OCI-LY1 (cell line): ENCODE results near the gene RHBDD3.

ENCODE experiments used
- H2AFZ ChIP-seq: fragments of 200-600 bp; sonication (generic), shearing (Covaris generic); 2 replicates; pipeline ENCODE4 v1.6.0; 2014; ENCODE audit warnings: antibody characterized with exemption, mild to moderate bottlenecking, low read length
- H3F3A ChIP-seq: fragments of 200-600 bp; sonication (generic), shearing (Covaris generic); 2 replicates; pipeline ENCODE4 v1.6.0; 2014; ENCODE audit warnings: mild to moderate bottlenecking, antibody characterized with exemption, low read length, moderate library complexity; ENCODE audit not compliant: insufficient read depth
- H3K27ac ChIP-seq: fragments of 200-600 bp; sonication (generic); 2 replicates; pipeline ENCODE4 v1.5.1; 2014; ENCODE audit warnings: low read length, mixed run types, mild to moderate bottlenecking, low read depth; ENCODE audit not compliant: poor library complexity, severe bottlenecking
- H3K27me3 ChIP-seq: fragments of 200-600 bp; sonication (generic); 2 replicates; pipeline ENCODE4 v1.6.0; 2014; ENCODE audit warnings: antibody characterized with exemption, mild to moderate bottlenecking, low read length, moderate library complexity; ENCODE audit not compliant: insufficient read depth
- H3K36me3 ChIP-seq: fragments of 200-600 bp; sonication (generic); 2 replicates; pipeline ENCODE4 v1.6.1; 2014; ENCODE audit warnings: mild to moderate bottlenecking, antibody characterized with exemption, low read length, moderate library complexity, mixed read lengths; ENCODE audit not compliant: insufficient read depth
- H3K4me1 ChIP-seq: fragments of 200-600 bp; sonication (generic); 2 replicates; pipeline ENCODE4 v1.5.1; 2014; ENCODE audit warnings: mild to moderate bottlenecking, low read length, moderate library complexity; ENCODE audit not compliant: insufficient read depth, severe bottlenecking
- H3K4me2 ChIP-seq: fragments of 200-600 bp; sonication (generic), shearing (Covaris generic); 2 replicates; pipeline ENCODE4 v1.6.1; 2014; ENCODE audit warnings: low read length
- H3K4me3 ChIP-seq: fragments of 200-600 bp; sonication (generic); 2 replicates; pipeline ENCODE4 v1.5.1; 2014; ENCODE audit warnings: low read length, low read depth, mild to moderate bottlenecking, mixed read lengths; ENCODE audit not compliant: poor library complexity, severe bottlenecking
- H3K79me2 ChIP-seq: fragments of 200-600 bp; shearing (Covaris generic); 2 replicates; pipeline ENCODE4 v1.6.1; 2016; ENCODE audit warnings: mixed run types, low read length, mixed read lengths; ENCODE audit not compliant: insufficient read depth
- H3K9ac ChIP-seq: fragments of 200-600 bp; sonication (generic), shearing (Covaris generic); 2 replicates; pipeline ENCODE4 v1.6.1; 2014; ENCODE audit warnings: mild to moderate bottlenecking, low read length, mixed read lengths
- H3K9me2 ChIP-seq: fragments of 200-600 bp; sonication (generic), shearing (Covaris generic); 2 replicates; pipeline ENCODE4 v1.6.1; 2014; ENCODE audit warnings: low read depth, mild to moderate bottlenecking, low read length, mixed read lengths
- H3K9me3 ChIP-seq: fragments of 200-600 bp; shearing (Covaris generic); 2 replicates; pipeline ENCODE4 v1.6.1; 2014; ENCODE audit warnings: low read length, mixed read lengths
- H4K20me1 ChIP-seq: fragments of 200-600 bp; sonication (generic), shearing (Covaris generic); 2 replicates; pipeline ENCODE4 v1.6.0; 2016; ENCODE audit warnings: mild to moderate bottlenecking, low read length; ENCODE audit not compliant: insufficient read depth
- EZH2 ChIP-seq: fragments of 200-600 bp; sonication (generic), shearing (Covaris generic); IDR thresholded peaks from 2 replicates; pipeline ENCODE4 v1.8.0; 2017; ENCODE audit warnings: borderline replicate concordance, mixed run types, mild to moderate bottlenecking, antibody characterized with exemption, low read length, moderate library complexity, mixed read lengths
- TF ChIP-seq, protein P1 (sequence below): fragments of 200-600 bp; sonication (generic), shearing (Covaris generic); IDR thresholded peaks from 2 replicates; pipeline ENCODE4 v1.5.1; 2017; ENCODE audit warnings: mild to moderate bottlenecking, antibody characterized with exemption, low read length, moderate library complexity, mixed read lengths

RHBDD3 gene

DNA sequence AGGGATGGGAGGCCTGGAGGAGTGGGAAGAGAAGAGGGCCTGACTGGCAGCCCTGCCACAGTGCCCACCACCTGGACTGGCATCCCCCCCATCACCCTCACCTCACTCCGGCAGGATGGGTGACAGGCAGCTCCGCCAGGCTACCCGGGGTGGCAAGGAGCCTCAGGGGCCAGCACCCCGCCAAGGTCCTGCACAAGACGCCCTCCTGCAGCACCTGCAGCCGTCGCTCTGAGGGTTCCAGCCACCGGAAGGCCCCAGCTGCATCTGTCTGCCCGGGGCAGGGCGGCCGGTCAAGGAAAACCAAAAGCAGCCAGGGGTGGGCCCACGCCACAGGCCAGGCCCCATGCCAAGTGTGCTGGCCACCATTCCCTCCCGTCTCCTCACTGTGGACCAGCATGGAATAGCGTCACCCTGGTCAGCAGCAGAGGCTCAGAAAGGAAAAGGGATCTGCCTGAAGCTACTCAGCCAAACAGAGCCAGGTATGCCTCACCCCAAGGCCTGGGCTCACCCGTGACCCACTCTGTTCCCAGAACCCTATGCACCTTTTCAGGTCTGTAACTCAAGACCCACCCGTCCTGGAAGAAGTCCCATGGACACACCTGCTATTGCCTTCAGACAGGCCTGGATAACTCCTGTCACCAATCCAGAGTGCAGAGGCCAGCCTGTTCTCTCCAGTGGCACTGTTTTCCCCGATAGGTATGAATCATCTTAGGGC is 7.0 kb downstream of the RHBDD3 start:
- H4K20me1 ChIP-seq: no peaks in the 10 kb centered on the region

DNA sequence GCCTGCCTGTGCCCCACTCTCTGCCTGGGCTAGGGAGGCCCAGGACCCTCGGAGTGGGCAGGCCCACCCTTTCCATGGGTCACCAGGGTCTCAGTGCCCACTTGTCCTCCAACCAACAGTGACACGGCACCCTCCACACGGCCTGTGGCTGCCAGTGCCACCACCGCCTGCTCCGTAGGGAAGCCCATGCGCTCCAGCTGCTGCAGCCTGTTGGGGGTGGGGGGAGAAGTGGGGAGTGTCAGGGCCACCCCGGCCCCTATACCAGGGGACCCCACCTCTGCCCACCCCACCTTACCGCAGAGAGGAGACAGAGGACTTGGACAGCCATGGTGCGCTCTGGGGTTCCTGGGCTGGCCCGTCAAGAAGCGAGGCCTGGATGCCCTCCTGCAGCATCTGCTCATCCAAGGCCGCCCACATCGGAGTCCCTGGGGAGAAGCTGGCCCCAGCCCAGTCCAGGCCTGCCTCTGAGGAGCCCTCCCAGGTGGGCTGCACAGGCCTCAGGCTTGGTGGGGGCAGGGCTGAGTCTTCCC is 7.7 kb downstream of the RHBDD3 start:
- H3K9ac ChIP-seq: no peak overlapping the region
- no peaks in the 10 kb centered on the region for H3K9me2 ChIP-seq
- H3K36me3 ChIP-seq: peaks cover 19% of the 10 kb centered on the region
- no peaks in the 10 kb centered on the region for H3K27me3 ChIP-seq
- no peaks in the 10 kb centered on the region for H3K79me2 ChIP-seq
- H3K9me3 ChIP-seq: no peaks in the 10 kb centered on the region
- no peak overlapping the region for H3K4me3 ChIP-seq
- no peaks in the 10 kb centered on the region for H3K4me1 ChIP-seq
- H4K20me1 ChIP-seq: no peaks in the 10 kb centered on the region
- no peak overlapping the region for H2AFZ ChIP-seq
- no peak overlapping the region for H3K27ac ChIP-seq
- no peak overlapping the region for H3K4me2 ChIP-seq
- no peaks in the 10 kb centered on the region for H3F3A ChIP-seq
- TF ChIP-seq EZH2: no peak

More for the DNA sequence above, 7.0 kb downstream of the RHBDD3 start:
- TF ChIP-seq, protein P1, sequence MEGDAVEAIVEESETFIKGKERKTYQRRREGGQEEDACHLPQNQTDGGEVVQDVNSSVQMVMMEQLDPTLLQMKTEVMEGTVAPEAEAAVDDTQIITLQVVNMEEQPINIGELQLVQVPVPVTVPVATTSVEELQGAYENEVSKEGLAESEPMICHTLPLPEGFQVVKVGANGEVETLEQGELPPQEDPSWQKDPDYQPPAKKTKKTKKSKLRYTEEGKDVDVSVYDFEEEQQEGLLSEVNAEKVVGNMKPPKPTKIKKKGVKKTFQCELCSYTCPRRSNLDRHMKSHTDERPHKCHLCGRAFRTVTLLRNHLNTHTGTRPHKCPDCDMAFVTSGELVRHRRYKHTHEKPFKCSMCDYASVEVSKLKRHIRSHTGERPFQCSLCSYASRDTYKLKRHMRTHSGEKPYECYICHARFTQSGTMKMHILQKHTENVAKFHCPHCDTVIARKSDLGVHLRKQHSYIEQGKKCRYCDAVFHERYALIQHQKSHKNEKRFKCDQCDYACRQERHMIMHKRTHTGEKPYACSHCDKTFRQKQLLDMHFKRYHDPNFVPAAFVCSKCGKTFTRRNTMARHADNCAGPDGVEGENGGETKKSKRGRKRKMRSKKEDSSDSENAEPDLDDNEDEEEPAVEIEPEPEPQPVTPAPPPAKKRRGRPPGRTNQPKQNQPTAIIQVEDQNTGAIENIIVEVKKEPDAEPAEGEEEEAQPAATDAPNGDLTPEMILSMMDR: no peak
- no peak for TF ChIP-seq EZH2
- no peaks in the 10 kb centered on the region for H3K9me3 ChIP-seq
- H2AFZ ChIP-seq: no peak overlapping the region
- H3K4me3 ChIP-seq: no peak overlapping the region
- H3K4me2 ChIP-seq: no peak overlapping the region
- H3K36me3 ChIP-seq: peaks cover 25% of the 10 kb centered on the region
- H3F3A ChIP-seq: no peaks in the 10 kb centered on the region
- H3K27ac ChIP-seq: no peak overlapping the region
- H3K9ac ChIP-seq: no peak overlapping the region
- no peaks in the 10 kb centered on the region for H3K9me2 ChIP-seq
- no peaks in the 10 kb centered on the region for H3K79me2 ChIP-seq
- H3K27me3 ChIP-seq: no peaks in the 10 kb centered on the region
- no peaks in the 10 kb centered on the region for H3K4me1 ChIP-seq

DNA sequence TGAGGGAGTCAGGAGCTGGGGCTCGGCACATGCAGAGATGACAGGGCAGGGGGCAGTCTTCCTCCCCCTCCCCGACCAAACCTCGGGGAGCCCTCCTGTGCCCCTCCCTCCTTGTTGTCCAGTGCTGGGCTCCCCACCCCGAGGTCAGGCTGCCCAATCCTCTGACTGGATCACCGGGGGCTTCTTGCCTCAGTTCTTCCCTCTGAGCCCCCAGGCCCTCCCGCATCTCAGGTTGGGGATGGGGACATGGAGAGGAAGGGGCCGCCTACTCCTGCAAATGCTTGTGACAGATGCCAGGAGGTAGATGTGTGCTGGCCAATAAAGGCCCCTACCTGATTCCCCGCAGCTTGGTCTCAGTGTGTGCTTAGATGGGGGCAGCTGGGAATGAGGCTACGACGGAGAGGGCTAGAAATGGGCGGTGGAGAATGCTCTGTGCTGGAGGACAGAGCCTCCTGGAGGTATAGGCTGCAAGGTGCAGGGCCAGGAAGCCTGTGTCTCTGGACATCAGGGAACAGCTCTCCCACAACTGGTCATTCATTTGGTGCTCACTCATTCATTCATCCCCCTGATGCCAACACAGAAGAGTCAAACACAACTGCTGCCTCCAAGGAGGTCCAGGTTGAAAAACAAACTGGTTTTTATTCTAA is 8.4 kb downstream of the RHBDD3 start:
- Histone ChIP-seq H3K4me3 (no peak overlapping the region), H3K27me3 (no peaks in the 10 kb centered on the region), H3K36me3 (peaks cover 15% of the 10 kb centered on the region)

More for the DNA sequence above, 8.4 kb downstream of the RHBDD3 start:
- Histone ChIP-seq H3K4me2 (no peak overlapping the region), H3K9me2 (no peaks in the 10 kb centered on the region), H3K27ac (no peak overlapping the region), H3K4me1 (no peaks in the 10 kb centered on the region), H3F3A (no peaks in the 10 kb centered on the region), H2AFZ (no peak overlapping the region), H3K79me2 (no peaks in the 10 kb centered on the region), H3K9me3 (no peaks in the 10 kb centered on the region), H3K9ac (no peak overlapping the region), H4K20me1 (no peaks in the 10 kb centered on the region)
- no peak for TF ChIP-seq EZH2
- TF ChIP-seq, protein P1: no peak
